HL-60/S4 treated with phorbol 12-myristate 13-acetate at 8.2 ng/mL for 4 days and 3 days (cell line): ENCODE measurements around the gene FKBP4.
"Not testable (repeated sequence)": the region's sequence is repeated elsewhere in the genome, so short reads cannot be mapped to it uniquely, and the experiment has no call there.

Experiments used
- in situ Hi-C: fragments of 300-500 bp; cut with MboI; formaldehyde crosslinking; loops from 2 replicates; pipeline ENCODE4 v1.15.0; 2022; ENCODE audit warnings: low sequenced_read_pairs

The FKBP4 gene, protein sequence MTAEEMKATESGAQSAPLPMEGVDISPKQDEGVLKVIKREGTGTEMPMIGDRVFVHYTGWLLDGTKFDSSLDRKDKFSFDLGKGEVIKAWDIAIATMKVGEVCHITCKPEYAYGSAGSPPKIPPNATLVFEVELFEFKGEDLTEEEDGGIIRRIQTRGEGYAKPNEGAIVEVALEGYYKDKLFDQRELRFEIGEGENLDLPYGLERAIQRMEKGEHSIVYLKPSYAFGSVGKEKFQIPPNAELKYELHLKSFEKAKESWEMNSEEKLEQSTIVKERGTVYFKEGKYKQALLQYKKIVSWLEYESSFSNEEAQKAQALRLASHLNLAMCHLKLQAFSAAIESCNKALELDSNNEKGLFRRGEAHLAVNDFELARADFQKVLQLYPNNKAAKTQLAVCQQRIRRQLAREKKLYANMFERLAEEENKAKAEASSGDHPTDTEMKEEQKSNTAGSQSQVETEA

DNA sequence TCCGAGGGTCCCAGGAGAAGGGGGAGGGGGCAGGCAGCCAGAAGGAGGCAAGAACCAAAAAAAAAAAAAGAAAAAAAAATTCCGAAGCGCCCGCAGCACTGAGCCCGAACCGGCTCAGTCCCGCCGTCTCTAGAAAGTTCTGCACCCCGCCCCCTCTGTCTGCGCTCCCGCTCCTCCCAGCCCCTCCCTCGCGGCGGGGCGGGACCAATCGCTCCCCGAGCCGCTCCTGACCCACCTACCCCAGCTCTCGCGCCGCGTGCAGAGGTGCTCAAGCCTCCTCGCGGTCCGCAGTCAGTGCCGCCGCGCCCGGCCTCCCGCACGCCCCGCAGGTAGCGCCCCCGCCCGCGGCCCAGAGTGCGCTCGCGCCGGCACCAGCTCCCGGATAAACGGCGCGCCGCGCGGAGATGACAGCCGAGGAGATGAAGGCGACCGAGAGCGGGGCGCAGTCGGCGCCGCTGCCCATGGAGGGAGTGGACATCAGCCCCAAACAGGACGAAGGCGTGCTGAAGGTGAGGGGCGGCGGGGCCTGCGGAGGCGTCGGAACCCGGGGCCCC, at the start of gene FKBP4:
TSS of gene FKBP4 (plus strand) at position 235 of the 554 bp plus-strand sequence. CDS start at position 405, 170 bp downstream.
- in situ Hi-C loops = no loop called here

DNA sequence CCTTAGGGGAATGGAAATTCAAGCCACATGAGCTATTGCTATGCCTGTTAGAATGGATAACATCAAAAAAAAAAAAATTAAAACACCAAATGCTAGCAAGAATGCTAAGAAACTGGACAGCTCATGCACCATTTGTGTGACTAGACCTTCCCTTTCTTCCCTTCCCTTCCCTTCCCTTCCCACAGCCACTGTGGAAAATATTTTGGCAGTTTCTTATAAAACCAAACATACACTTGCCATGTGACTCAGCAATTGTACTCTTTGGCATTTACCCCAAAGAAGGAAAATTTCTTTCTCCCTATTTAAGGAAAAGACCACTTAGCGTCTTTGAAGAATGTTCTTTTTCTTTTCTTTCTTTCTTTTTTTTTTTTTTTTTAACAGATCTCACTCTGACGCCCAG, 49.1 kb upstream of the FKBP4 start:
- in situ Hi-C loops = no loop called here

- in situ Hi-C loops = no loop called here
These were observed 45.2 kb upstream of the FKBP4 start for GRCh38 chr12:2749580-2749979.

DNA sequence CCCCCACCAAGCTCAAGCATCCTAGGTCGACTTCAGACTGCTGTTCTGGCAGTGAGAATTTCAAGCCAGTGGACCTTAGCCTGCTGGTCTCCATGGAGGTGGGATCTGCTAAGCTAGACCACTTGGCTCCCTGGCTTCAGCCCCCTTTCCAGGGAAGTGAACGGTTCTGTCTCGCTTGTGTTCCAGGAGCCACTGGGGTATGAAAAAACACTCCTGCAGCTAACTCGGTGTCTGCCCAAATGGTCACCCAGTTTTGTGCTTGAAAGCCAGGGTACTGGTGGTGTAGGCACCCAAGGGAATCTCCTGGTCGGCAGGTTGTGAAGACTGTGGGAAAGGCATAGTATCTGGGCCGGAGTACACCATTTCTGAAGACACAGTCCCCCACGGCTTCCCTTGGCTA, 44.6 kb upstream of the FKBP4 start:
- in situ Hi-C loops = no loop called here

DNA sequence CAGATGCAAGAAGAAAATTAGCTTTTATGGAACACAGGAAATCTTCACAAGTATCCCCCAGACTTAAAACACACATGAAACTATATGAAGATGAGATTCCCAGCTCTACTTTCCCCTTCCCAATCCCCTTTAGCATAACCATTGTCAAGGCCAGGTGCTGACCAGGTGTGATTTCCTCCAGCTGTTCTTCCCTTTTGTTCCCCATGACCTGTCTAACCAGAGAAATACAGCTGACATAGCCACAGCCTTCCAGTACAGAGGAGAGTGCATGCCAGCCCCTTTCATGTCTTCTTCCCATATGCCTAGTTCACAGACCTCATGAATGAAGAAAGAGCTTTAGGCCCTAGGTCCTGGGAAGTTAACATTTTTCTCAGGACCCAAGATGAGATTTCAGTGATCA, 43.5 kb upstream of the FKBP4 start:
- in situ Hi-C loops = no loop called here

DNA sequence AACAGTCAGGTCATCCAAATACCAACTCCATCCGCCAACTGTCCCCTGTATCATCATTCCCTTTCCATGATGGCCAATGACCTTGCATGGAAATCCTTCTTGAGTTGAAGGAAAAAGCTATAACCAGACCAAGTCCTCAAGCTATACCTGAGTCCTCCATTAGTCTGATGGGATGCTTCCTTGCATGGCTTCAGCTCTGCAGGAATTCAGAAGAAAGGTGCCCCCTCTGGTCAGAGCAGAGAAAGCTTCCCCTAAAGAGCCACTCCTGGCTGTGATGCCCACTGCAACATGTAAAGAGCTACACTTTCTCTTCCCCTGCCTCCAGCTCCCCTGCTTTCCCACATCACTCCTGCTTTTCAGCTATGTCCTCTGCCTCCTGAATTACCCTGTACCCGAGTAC, 43.1 kb upstream of the FKBP4 start:
- in situ Hi-C loops = no loop called here

GRCh38 chr12:2752676-2753371, 41.9 kb upstream of the FKBP4 start:
- in situ Hi-C loops = no loop called here

- in situ Hi-C loops = no loop called here
These were observed 41.2 kb upstream of the FKBP4 start for GRCh38 chr12:2753536-2753935.

GRCh38 chr12:2754208-2754607, 40.6 kb upstream of the FKBP4 start:
- in situ Hi-C loops = no loop called here

DNA sequence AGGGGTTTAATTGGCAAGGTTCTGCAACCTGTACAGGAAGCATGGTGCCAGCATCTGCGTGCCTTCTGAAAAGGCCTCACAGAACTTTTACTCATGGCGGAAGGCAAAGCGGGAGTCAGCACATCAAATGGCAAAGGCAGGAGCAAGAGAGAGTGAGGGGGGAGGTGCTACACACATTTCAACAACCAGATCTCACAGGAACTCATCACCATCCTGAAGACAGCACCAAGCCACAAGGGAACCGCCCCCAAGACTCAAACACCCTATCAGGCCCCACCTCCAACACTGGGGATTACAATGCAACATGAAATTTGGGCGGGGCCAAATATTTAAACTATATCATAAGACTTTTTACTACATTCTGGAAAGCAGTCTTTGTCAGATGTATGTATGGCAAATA, 38.0 kb upstream of the FKBP4 start:
- in situ Hi-C loops = no loop called here

DNA sequence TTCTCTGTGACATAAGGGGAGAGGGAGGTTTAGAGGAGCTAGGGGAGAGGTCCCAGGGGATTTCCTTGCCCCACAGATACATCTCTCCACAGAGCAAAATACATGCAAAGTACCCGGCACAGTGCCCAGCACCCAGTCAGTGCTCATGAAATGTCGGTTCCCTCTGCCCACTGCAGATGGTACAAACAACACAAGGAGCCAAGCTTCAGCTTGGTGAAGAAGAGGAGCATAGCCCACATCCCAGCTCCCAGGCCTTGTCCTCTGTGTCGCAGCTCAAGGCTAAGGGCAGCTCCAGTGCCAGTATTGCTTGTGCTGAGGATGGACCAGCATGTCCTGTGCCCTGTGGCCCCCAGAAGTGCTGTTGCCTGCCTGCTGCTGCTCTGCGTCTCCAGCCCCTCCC, 35.0 kb upstream of the FKBP4 start:
- in situ Hi-C loops = no loop called here

GRCh38 chr12:2764398-2764797, 30.4 kb upstream of the FKBP4 start:
- in situ Hi-C loops = no loop called here

GRCh38 chr12:2765052-2765451, 29.7 kb upstream of the FKBP4 start:
- in situ Hi-C loops = no loop called here

DNA sequence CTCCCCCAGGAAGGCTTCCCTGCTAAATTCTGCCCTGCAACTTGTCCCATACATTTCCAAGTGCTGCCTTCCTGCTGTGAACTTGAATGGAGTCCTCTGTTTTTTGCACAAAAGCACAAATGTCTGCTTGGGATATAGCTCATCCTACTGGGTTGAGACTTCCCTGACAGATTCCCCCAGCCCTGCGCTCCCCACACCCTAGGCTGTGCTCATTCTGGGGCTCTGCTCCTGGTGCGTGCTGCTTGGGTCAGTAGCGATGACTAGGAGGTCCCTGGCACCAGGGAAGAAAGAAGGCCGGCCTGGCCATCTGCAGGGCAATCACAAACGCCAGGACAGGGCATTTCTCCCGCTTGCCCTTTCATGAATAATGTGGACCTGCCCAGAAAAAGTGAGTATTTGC, 29.2 kb upstream of the FKBP4 start:
- in situ Hi-C loops = no loop called here

GRCh38 chr12:2768224-2768961, 26.4 kb upstream of the FKBP4 start:
- in situ Hi-C loops = no loop called here

DNA sequence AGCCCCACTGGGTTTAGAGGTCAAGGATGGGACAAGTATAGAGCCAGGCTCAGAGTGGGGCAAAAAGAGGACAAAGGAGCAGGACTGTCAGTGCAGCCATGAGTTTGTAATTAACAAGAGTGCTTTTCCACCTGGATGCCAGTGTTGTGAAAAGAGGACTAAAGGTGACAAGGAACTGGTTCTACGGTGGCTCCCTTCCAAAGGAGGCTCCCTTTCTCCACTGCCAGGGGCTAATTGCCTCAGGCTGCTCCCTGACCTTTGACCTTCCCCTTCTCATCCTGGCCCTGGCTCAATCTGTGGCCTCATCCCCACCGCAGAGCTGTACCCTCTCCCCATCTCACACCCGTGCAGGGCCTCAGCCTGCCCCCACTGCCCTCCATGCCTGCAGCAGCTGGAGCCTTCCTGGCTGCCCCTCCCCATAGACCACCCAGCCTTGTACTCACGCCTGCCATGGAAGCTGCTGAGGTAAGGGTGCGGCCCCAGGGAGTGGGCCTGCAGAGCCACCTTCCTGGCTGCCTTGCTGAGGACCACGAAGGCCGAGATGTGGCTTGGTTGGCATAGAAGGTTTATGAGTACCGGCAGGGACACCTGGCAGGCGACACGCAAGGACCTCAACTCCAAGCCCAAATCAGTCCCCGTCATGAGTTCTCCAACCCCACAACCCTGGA, 24.8 kb upstream of the FKBP4 start:
- in situ Hi-C loops = no loop called here

DNA sequence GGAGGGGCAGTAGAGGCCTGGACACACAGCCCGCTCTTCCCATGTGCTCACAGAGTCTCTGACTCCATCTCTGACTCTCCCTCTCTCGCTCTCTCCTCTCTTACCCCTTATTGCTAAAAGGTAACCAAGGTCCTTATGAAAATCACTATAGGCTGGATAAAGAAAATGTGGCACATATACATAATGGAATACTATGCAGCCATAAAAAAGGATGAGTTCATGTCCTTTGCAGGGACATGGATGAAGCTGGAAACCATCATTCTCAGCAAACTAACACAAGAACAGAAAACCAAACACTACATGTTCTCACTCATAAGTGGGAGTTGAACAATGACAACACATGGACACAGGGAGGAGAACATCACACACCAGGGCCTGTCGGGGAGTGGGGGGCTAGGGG, 24.2 kb upstream of the FKBP4 start:
- in situ Hi-C loops = not testable (repeated sequence)

DNA sequence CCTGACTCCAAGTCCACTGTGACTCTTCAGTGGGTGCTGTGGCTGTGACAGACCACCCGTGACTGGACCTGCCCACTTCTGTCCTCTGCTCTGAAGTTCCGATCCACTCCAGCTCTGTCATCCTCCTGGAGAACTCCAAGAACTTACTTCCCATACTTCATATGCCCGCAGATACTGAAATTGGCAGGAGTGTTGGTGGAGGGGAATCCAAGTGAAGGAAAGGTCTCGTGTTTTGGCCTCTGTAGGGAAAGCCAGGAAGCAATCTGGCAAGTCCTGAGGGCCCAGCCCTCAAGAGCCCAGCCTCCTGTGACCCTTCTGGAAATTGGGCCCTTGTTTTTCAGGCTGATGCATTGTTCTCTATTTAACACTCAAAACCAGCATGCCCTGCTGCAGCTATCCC, 22.4 kb upstream of the FKBP4 start:
- in situ Hi-C loops = no loop called here

- in situ Hi-C loops = no loop called here
These were observed 21.4 kb upstream of the FKBP4 start for GRCh38 chr12:2773199-2773875.

DNA sequence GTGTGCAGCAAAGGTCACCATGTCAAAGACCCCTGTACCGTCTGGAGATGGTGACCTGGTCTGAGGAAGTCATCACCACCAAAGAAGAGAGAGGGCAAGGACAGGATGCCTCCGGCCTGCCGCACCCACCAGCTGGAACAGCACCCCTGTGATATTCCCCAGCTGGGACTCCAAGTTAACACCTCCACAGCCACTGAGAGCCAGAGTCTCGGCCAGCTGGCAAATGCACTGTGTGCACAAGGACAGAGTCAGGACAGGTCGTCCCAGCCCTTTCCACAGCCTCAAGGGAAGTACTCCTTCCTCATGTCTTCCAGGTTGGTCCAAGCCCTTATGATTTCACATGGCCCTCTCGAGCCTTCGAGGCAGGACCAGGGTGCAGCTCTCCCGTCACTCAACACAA, 19.3 kb upstream of the FKBP4 start:
- in situ Hi-C loops = no loop called here
